B cell (primary cell): ENCODE measurements around the gene OBP2B.
"Not testable (repeated sequence)": the region's sequence is repeated elsewhere in the genome, so short reads cannot be mapped to it uniquely, and the experiment has no call there.

Experiments
- EZH2 ChIP-seq: IDR thresholded peaks from 2 replicates; pipeline ENCODE4 v1.6.1; 2012; ENCODE audit warnings: borderline replicate concordance, low read depth, mild to moderate bottlenecking, moderate library complexity, low read length; ENCODE audit not compliant: insufficient read depth, poor library complexity, severe bottlenecking
- TF ChIP-seq, protein P1 (sequence below): fragments of 200-600 bp; IDR thresholded peaks from one replicate; pipeline ENCODE4 v1.8.0; 2022; ENCODE audit warnings: antibody characterized with exemption, mild to moderate bottlenecking

DNA sequence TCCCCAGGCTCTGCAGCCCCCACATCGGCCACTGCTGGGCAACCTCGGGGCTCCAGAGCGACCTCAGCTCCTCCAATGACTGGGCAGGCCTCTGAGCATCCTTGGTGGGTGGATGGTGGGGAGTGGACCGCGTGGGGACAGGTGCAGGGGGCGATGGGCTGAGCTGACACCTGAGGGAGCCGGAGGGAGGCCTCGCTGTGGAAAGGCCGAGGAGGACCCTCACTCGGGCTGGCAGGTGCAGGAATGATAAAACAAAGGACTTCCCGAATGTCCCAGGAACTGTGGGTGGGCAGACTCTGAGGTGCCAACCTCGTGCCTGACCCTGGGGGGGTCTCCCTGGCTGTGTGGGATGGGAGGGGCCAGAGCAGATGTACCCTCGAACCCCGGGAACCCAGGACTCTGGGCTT lies 3.6 kb downstream of the OBP2B start:
- TF ChIP-seq, protein P1, sequence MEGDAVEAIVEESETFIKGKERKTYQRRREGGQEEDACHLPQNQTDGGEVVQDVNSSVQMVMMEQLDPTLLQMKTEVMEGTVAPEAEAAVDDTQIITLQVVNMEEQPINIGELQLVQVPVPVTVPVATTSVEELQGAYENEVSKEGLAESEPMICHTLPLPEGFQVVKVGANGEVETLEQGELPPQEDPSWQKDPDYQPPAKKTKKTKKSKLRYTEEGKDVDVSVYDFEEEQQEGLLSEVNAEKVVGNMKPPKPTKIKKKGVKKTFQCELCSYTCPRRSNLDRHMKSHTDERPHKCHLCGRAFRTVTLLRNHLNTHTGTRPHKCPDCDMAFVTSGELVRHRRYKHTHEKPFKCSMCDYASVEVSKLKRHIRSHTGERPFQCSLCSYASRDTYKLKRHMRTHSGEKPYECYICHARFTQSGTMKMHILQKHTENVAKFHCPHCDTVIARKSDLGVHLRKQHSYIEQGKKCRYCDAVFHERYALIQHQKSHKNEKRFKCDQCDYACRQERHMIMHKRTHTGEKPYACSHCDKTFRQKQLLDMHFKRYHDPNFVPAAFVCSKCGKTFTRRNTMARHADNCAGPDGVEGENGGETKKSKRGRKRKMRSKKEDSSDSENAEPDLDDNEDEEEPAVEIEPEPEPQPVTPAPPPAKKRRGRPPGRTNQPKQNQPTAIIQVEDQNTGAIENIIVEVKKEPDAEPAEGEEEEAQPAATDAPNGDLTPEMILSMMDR = not testable (repeated sequence)
- not testable (repeated sequence) for TF ChIP-seq EZH2
